Nephron (organoid): ENCODE data around the gene HAP1.
"Not testable (repeated sequence)": the region's sequence is repeated elsewhere in the genome, so short reads cannot be mapped to it uniquely, and the experiment has no call there.

Source experiments
- H3K27ac Mint-ChIP-seq, 3 experiments: 2 replicates each; pipeline ENCODE4 v1.8.0; 2020; ENCODE audit warnings: mixed read lengths in 3 of 3, mild to moderate bottlenecking in 2 of 3, moderate library complexity in 1 of 3
- H3K27me3 Mint-ChIP-seq: 2 replicates; pipeline ENCODE4 v1.8.0; 2021; ENCODE audit warnings: low read depth, mild to moderate bottlenecking, moderate library complexity, mixed read lengths
- H3K36me3 Mint-ChIP-seq: 2 replicates; pipeline ENCODE4 v1.8.0; 2020; ENCODE audit warnings: low read depth, mixed read lengths
- H3K4me1 Mint-ChIP-seq: 2 replicates; pipeline ENCODE4 v1.8.0; 2020; ENCODE audit warnings: mixed read lengths
- H3K4me3 Mint-ChIP-seq, 3 experiments: 2 replicates each; pipeline ENCODE4 v1.8.0; 2020; ENCODE audit warnings: mild to moderate bottlenecking in 3 of 3, mixed read lengths in 3 of 3, moderate library complexity in 2 of 3
- H3K9me3 Mint-ChIP-seq: 2 replicates; pipeline ENCODE4 v1.8.0; 2020; ENCODE audit warnings: mixed read lengths
- TF ChIP-seq, protein P1 (sequence below), 3 experiments: fragments of 200-600 bp; sonication (generic); IDR thresholded peaks; one replicate each; pipeline ENCODE4 v1.5.0; 2021; ENCODE audit warnings: antibody characterized with exemption in 3 of 3; ENCODE audit not compliant: unreplicated experiment in 3 of 3

The HAP1 gene

DNA sequence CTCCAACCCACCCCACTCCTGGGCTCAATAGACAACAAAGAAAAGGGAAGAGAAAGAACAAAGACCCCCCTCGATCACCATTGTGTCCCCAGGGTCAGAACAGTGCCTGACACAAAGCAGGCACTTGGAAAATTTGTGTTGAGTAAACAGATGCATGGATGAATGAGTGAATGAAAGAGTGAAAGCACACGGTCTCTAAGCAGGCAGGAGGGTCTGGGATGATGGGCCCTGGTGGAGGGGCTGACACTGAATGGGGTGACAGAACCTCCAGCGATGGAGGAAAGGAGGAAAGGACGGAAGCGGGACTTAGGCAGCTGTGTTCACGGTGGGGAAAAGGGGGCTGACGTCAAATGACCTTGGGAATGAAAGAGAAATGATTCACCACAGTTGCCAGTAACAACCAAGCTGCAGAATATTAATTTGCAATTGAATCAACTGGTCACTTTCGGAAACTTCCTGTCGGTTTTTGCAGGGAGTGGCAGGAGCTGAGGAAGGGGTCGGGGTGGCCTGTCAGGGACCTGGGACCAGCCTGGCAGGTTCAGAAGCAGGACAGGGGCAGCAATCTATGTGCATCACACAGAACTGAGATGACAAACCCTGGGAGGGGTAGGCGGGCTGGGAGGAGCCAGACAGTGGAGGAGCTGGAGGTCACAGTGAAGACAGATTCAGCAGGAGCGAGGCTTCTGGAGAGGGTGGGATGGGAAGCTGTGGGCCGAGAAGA lies 29.0 kb downstream of the HAP1 start:
- Mint-ChIP-seq H3K4me1 (peaks cover 8% of the 10 kb centered on the region), H3K36me3 (no peaks in the 10 kb centered on the region), H3K27ac (no peak overlapping the region), H3K27me3 (peaks cover 2% of the 10 kb centered on the region), H3K9me3 (no peaks in the 10 kb centered on the region), H3K4me3 (no peak overlapping the region)
- TF ChIP-seq, protein P1, sequence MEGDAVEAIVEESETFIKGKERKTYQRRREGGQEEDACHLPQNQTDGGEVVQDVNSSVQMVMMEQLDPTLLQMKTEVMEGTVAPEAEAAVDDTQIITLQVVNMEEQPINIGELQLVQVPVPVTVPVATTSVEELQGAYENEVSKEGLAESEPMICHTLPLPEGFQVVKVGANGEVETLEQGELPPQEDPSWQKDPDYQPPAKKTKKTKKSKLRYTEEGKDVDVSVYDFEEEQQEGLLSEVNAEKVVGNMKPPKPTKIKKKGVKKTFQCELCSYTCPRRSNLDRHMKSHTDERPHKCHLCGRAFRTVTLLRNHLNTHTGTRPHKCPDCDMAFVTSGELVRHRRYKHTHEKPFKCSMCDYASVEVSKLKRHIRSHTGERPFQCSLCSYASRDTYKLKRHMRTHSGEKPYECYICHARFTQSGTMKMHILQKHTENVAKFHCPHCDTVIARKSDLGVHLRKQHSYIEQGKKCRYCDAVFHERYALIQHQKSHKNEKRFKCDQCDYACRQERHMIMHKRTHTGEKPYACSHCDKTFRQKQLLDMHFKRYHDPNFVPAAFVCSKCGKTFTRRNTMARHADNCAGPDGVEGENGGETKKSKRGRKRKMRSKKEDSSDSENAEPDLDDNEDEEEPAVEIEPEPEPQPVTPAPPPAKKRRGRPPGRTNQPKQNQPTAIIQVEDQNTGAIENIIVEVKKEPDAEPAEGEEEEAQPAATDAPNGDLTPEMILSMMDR (IDR thresholded peaks at IDR 0.05; ENCODE audit: unreplicated experiment in 3 of 3) = no peak

- H3K27ac Mint-ChIP-seq = no peak overlapping the region
- no peak overlapping the region for H3K4me3 Mint-ChIP-seq
- peaks cover 8% of the 10 kb centered on the region for H3K4me1 Mint-ChIP-seq
- H3K9me3 Mint-ChIP-seq = no peaks in the 10 kb centered on the region
- TF ChIP-seq, protein P1 (IDR thresholded peaks at IDR 0.05; ENCODE audit: unreplicated experiment in 3 of 3) = no peak
- H3K36me3 Mint-ChIP-seq = no peaks in the 10 kb centered on the region
- no peaks in the 10 kb centered on the region for H3K27me3 Mint-ChIP-seq
These were observed 31.7 kb downstream of the HAP1 start for GRCh38 chr17:41702712-41703111.

- not testable (repeated sequence) for H3K27me3 Mint-ChIP-seq, H3K27ac Mint-ChIP-seq, H3K36me3 Mint-ChIP-seq, H3K9me3 Mint-ChIP-seq, H3K4me3 Mint-ChIP-seq
- peaks cover 23% of the 10 kb centered on the region for H3K4me1 Mint-ChIP-seq
These were observed 33.6 kb downstream of the HAP1 start for GRCh38 chr17:41700843-41701242.

GRCh38 chr17:41697122-41697962 lies 37.1 kb downstream of the HAP1 start:
- no peak overlapping the region for H3K4me3 Mint-ChIP-seq
- TF ChIP-seq, protein P1 (IDR thresholded peaks at IDR 0.05; ENCODE audit: unreplicated experiment in 3 of 3) = no peak
- H3K27me3 Mint-ChIP-seq = no peaks in the 10 kb centered on the region

DNA sequence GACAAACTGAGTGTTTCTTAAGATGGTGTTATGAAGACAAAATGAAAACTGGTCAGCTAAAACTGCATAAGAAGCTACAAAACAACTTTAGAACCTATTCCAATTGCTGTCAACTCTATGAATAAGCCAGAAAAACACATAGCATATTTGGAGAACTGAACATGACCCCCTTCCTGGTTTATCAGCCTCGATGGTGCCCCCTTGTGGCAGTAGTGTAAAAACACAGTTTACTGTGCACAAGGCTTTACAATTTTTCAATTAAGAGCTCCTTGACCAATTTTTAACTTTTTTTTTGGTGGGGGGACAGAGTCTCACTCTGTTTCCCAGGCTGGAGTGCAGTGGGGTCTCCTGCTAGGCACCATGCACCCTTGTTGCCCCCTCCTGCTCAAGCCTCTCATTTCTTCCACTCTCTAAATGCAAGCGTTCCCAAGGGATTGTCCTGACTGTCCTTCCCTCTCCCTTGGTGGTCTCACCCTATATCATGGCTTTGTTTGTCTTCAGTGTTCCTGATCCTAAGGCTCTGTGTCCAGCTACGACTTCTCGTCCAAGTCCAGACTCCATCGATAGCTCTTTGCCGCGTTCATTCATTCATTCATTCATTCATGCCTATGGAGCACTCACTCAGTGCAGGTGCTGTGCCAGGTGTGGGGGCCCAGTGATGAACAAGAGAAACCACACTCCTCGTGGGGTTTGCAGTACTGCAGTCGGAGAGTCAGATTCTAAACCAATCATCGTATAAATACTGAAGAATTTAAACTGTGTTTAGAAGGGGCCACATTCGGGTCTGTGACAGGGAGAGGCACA lies 38.3 kb downstream of the HAP1 start:
- Mint-ChIP-seq H3K4me1 (peaks cover 18% of the 10 kb centered on the region), H3K27me3 (no peaks in the 10 kb centered on the region)

More at GRCh38 chr17:41697122-41697962, 37.1 kb downstream of the HAP1 start:
- H3K36me3 Mint-ChIP-seq = peaks cover 24% of the 10 kb centered on the region
- H3K27ac Mint-ChIP-seq = peak overlapping the region in 1 of 3 experiments; percentile 47
- H3K9me3 Mint-ChIP-seq = no peaks in the 10 kb centered on the region
- H3K4me1 Mint-ChIP-seq = peaks cover 18% of the 10 kb centered on the region

More for the DNA sequence above, 38.3 kb downstream of the HAP1 start:
- no peaks in the 10 kb centered on the region for H3K9me3 Mint-ChIP-seq
- TF ChIP-seq, protein P1 (IDR thresholded peaks at IDR 0.05; ENCODE audit: unreplicated experiment in 3 of 3) = peak; percentile 75 to 82 (median 78)
- peaks cover 36% of the 10 kb centered on the region for H3K36me3 Mint-ChIP-seq
- H3K27ac Mint-ChIP-seq = peak overlapping the region; percentile 57 to 81 (median 74)
- H3K4me3 Mint-ChIP-seq = peak overlapping the region; percentile 26 to 62 (median 53)
